Trophoblast cell (in vitro differentiated cells and primary cell): ENCODE results near the gene GET3.

Experiments
- DNase-seq, 2 donors: peaks; one replicate each; pipeline ENCODE4 v3.0.0-alpha.2; 2016
- H2AFZ ChIP-seq: 2 replicates; pipeline ENCODE4 v1.6.1; 2013; ENCODE audit warnings: low read length, moderate library complexity, mild to moderate bottlenecking; ENCODE audit not compliant: insufficient read depth, poor library complexity
- H2AK5ac ChIP-seq: 2 replicates; pipeline ENCODE4 v1.6.1; 2013; ENCODE audit warnings: mild to moderate bottlenecking, low read length
- H2BK120ac ChIP-seq: 2 replicates; pipeline ENCODE4 v1.6.1; 2013; ENCODE audit warnings: low read length, mild to moderate bottlenecking, moderate library complexity; ENCODE audit not compliant: insufficient read depth, poor library complexity
- H2BK12ac ChIP-seq: 2 replicates; pipeline ENCODE4 v1.6.1; 2013; ENCODE audit warnings: mild to moderate bottlenecking, low read length, moderate library complexity
- H2BK5ac ChIP-seq: 2 replicates; pipeline ENCODE4 v1.6.1; 2013; ENCODE audit warnings: low read length, low read depth, moderate library complexity, mild to moderate bottlenecking; ENCODE audit not compliant: poor library complexity
- H3K14ac ChIP-seq: 2 replicates; pipeline ENCODE4 v1.6.1; 2013; ENCODE audit warnings: mild to moderate bottlenecking, low read length
- H3K18ac ChIP-seq: 2 replicates; pipeline ENCODE4 v1.6.1; 2013; ENCODE audit warnings: mild to moderate bottlenecking, low read length
- H3K23ac ChIP-seq: 2 replicates; pipeline ENCODE4 v1.6.1; 2013; ENCODE audit warnings: low read length
- H3K27ac ChIP-seq: 2 replicates; pipeline ENCODE4 v1.5.1; 2013; ENCODE audit warnings: low read depth, mild to moderate bottlenecking, inconsistent platforms, low read length, moderate library complexity
- H3K27me3 ChIP-seq: 2 replicates; pipeline ENCODE4 v1.6.1; 2013; ENCODE audit warnings: inconsistent platforms, mild to moderate bottlenecking, low read length, moderate library complexity; ENCODE audit not compliant: insufficient read depth
- H3K36me3 ChIP-seq, 2 experiments: 1 replicate in 1 of 2; 2 replicates in 1 of 2; pipeline ENCODE4 v1.6.1; 2013; ENCODE audit warnings: low read length in 2 of 2, mild to moderate bottlenecking in 2 of 2, moderate library complexity in 1 of 2; ENCODE audit not compliant: insufficient read depth in 2 of 2, control insufficient read depth in 1 of 2
- H3K4ac ChIP-seq: 2 replicates; pipeline ENCODE4 v1.6.1; 2013; ENCODE audit warnings: low read depth, mild to moderate bottlenecking, low read length, moderate library complexity
- H3K4me1 ChIP-seq, 2 experiments: 1 replicate in 1 of 2; 2 replicates in 1 of 2; pipeline ENCODE4 v1.6.1; 2013; ENCODE audit warnings: low read length in 2 of 2, mild to moderate bottlenecking in 2 of 2, moderate library complexity in 1 of 2; ENCODE audit not compliant: insufficient read depth in 2 of 2, control insufficient read depth in 1 of 2
- H3K4me2 ChIP-seq: 2 replicates; pipeline ENCODE4 v1.6.1; 2013; ENCODE audit warnings: inconsistent platforms, mild to moderate bottlenecking, low read length, moderate library complexity
- H3K4me3 ChIP-seq: 2 replicates; pipeline ENCODE4 v1.5.1; 2013; ENCODE audit warnings: mild to moderate bottlenecking, low read depth, low read length, inconsistent platforms
- H3K79me1 ChIP-seq: one replicate; pipeline ENCODE4 v1.6.1; 2013; ENCODE audit warnings: low read length
- H3K79me2 ChIP-seq: 2 replicates; pipeline ENCODE4 v1.6.1; 2013; ENCODE audit warnings: low read length, mild to moderate bottlenecking; ENCODE audit not compliant: control insufficient read depth, insufficient read depth, poor library complexity
- H3K9ac ChIP-seq: 2 replicates; pipeline ENCODE4 v1.6.1; 2013; ENCODE audit warnings: mild to moderate bottlenecking, low read length
- H3K9me3 ChIP-seq: 2 replicates; pipeline ENCODE4 v1.6.1; 2013; ENCODE audit warnings: low read depth, mild to moderate bottlenecking, control low read depth, inconsistent platforms, low read length; ENCODE audit not compliant: insufficient read depth
- H4K12ac ChIP-seq: 2 replicates; pipeline ENCODE4 v1.6.1; 2013; ENCODE audit warnings: low read depth, mild to moderate bottlenecking, low read length, moderate library complexity
- H4K8ac ChIP-seq: 2 replicates; pipeline ENCODE4 v1.6.1; 2013; ENCODE audit warnings: low read depth, mild to moderate bottlenecking, low read length, moderate library complexity
- H4K91ac ChIP-seq: one replicate; pipeline ENCODE4 v1.6.1; 2013; ENCODE audit warnings: low read depth, mild to moderate bottlenecking, low read length, moderate library complexity
- WGBS: extraction: QIAGEN DNeasy Blood & Tissue Kit; methylation state at CpG from one replicate; pipeline ENCODE4 v1.1.7; 2013; ENCODE audit warnings: missing lambda C conversion rate; ENCODE audit not compliant: insufficient read length, insufficient coverage; ENCODE audit errors: extremely low coverage; 5-methylcytosine and 5-hydroxymethylcytosine counted together

GET3 gene

GRCh38 chr19:12784871-12785430, 47.7 kb downstream of the GET3 start:
- Histone ChIP-seq H3K27ac (peak overlapping the region; percentile 96), H3K14ac (peak overlapping the region; percentile 18), H2AFZ (peak overlapping the region; percentile 21), H3K79me2 (peaks cover 12% of the 10 kb centered on the region), H3K9me3 (no peaks in the 10 kb centered on the region), H2BK12ac (peak overlapping the region; percentile 84), H3K23ac (no peak overlapping the region), H4K91ac (peak overlapping the region; percentile 100), H2BK120ac (peak overlapping the region; percentile 79), H2AK5ac (peak overlapping the region; percentile 78), H3K79me1 (peaks cover 62% of the 10 kb centered on the region), H3K27me3 (no peaks in the 10 kb centered on the region), H3K4me3 (no peak overlapping the region), H3K9ac (no peak overlapping the region), H2BK5ac (peak overlapping the region; percentile 88), H3K4me1 (peaks cover 49 to 52% of the 10 kb centered on the region in 2 experiments), H4K8ac (peak overlapping the region; percentile 3), H3K18ac (peak overlapping the region; percentile 13), H3K36me3 (no peaks in the 10 kb centered on the region), H3K4me2 (no peak overlapping the region), H3K4ac (peak overlapping the region; percentile 53), H4K12ac (no peak overlapping the region)
- DNase-seq, result peak in 1 of 2 donors; percentile 36
- WGBS, result no CpG with 5 or more reads among the region's 5 CpGs

GRCh38 chr19:12785431-12786031, 48.2 kb downstream of the GET3 start:
- peaks cover 68% of the 10 kb centered on the region for H3K79me1 ChIP-seq
- no peak overlapping the region for H3K4me3 ChIP-seq
- H3K18ac ChIP-seq, result peak overlapping the region; percentile 80
- DNase-seq, result no peak
- H2AFZ ChIP-seq, result no peak overlapping the region
- H3K27me3 ChIP-seq, result no peaks in the 10 kb centered on the region
- no peak overlapping the region for H4K12ac ChIP-seq
- H2BK120ac ChIP-seq, result peak overlapping the region; percentile 79
- H3K4me2 ChIP-seq, result no peak overlapping the region
- no peak overlapping the region for H3K23ac ChIP-seq
- peak overlapping the region; percentile 1 for H4K8ac ChIP-seq
- H3K36me3 ChIP-seq, result no peaks in the 10 kb centered on the region
- H3K9me3 ChIP-seq, result no peaks in the 10 kb centered on the region
- peaks cover 52 to 57% of the 10 kb centered on the region in 2 experiments for H3K4me1 ChIP-seq
- H4K91ac ChIP-seq, result peak overlapping the region; percentile 100
- peak overlapping the region; percentile 78 for H2AK5ac ChIP-seq
- peak overlapping the region; percentile 62 for H3K14ac ChIP-seq
- H2BK12ac ChIP-seq, result peak overlapping the region; percentile 84
- peak overlapping the region; percentile 96 for H3K27ac ChIP-seq
- H3K9ac ChIP-seq, result no peak overlapping the region
- H3K4ac ChIP-seq, result peak overlapping the region; percentile 1
- no CpG with 5 or more reads among the region's 4 CpGs for WGBS
- peak overlapping the region; percentile 88 for H2BK5ac ChIP-seq
- H3K79me2 ChIP-seq, result peaks cover 15% of the 10 kb centered on the region

GRCh38 chr19:12786141-12786870, 49.0 kb downstream of the GET3 start:
- no peak overlapping the region for H3K4me3 ChIP-seq
- peak overlapping the region; percentile 80 for H3K18ac ChIP-seq
- peak overlapping the region; percentile 79 for H2BK120ac ChIP-seq
- H3K9ac ChIP-seq, result no peak overlapping the region
- peaks cover 15% of the 10 kb centered on the region for H3K79me2 ChIP-seq
- no peak overlapping the region for H3K4me2 ChIP-seq
- H3K9me3 ChIP-seq, result no peaks in the 10 kb centered on the region
- peaks cover 58 to 63% of the 10 kb centered on the region in 2 experiments for H3K4me1 ChIP-seq
- H4K8ac ChIP-seq, result peak overlapping the region; percentile 24
- no peak overlapping the region for H3K23ac ChIP-seq
- DNase-seq, result peak in 1 of 2 donors; percentile 40
- H2AFZ ChIP-seq, result peak overlapping the region; percentile 8
- H4K91ac ChIP-seq, result peak overlapping the region; percentile 100
- H3K14ac ChIP-seq, result peak overlapping the region; percentile 62
- H3K36me3 ChIP-seq, result no peaks in the 10 kb centered on the region
- H2BK12ac ChIP-seq, result peak overlapping the region; percentile 97
- peak overlapping the region; percentile 31 for H3K4ac ChIP-seq
- peak overlapping the region; percentile 96 for H3K27ac ChIP-seq
- peak overlapping the region; percentile 82 for H2AK5ac ChIP-seq
- no peaks in the 10 kb centered on the region for H3K27me3 ChIP-seq
- peak overlapping the region; percentile 88 for H2BK5ac ChIP-seq
- H4K12ac ChIP-seq, result no peak overlapping the region
- WGBS, result no CpG with 5 or more reads among the region's 18 CpGs
- peaks cover 74% of the 10 kb centered on the region for H3K79me1 ChIP-seq

- Histone ChIP-seq H4K12ac (no peak overlapping the region), H3K23ac (no peak overlapping the region), H3K4ac (peak overlapping the region; percentile 25), H3K27me3 (no peaks in the 10 kb centered on the region), H2BK5ac (peak overlapping the region; percentile 88), H3K9ac (no peak overlapping the region), H3K4me1 (peaks cover 58 to 63% of the 10 kb centered on the region in 2 experiments), H4K91ac (peak overlapping the region; percentile 100), H3K4me3 (no peak overlapping the region), H2BK120ac (peak overlapping the region; percentile 79), H3K14ac (no peak overlapping the region), H2AFZ (peak overlapping the region; percentile 8), H2BK12ac (peak overlapping the region; percentile 97), H2AK5ac (peak overlapping the region; percentile 13), H3K79me1 (peaks cover 80% of the 10 kb centered on the region), H3K79me2 (peaks cover 21% of the 10 kb centered on the region), H3K4me2 (no peak overlapping the region), H3K9me3 (no peaks in the 10 kb centered on the region), H3K36me3 (no peaks in the 10 kb centered on the region), H3K18ac (no peak overlapping the region), H4K8ac (peak overlapping the region; percentile 24), H3K27ac (no peak overlapping the region)
- no CpG with 5 or more reads among the region's 3 CpGs for WGBS
- DNase-seq, result no peak
These were observed 49.7 kb downstream of the GET3 start for GRCh38 chr19:12786952-12787351.
